ENCODE data around the gene MAPK4. TPM values are rescaled to one million over a fixed set of nuclear protein-coding genes. Genes with fewer than 3 reads are reported as not detected.

Gene MAPK4
- total and polyA plus RNA-seq, 7 donors = 0.60 to 16.1 (median 8.8) TPM; not detected in 1

- WGBS, 2 donors = 75 to 91% methylated on average over 3 of the region's 3 CpGs
- intact Hi-C loops (cut with DNase I) = no loop called here
- Histone ChIP-seq H3K4me3 (no peak overlapping the region), H3K27ac (no peak overlapping the region), H3K27me3 (no peaks in the 10 kb centered on the region), H3K9me3 (no peaks in the 10 kb centered on the region), H3K36me3 (no peaks in the 10 kb centered on the region), H3K4me1 (no peaks in the 10 kb centered on the region)
- DNase-seq = no peak
- TF ChIP-seq, protein P1, sequence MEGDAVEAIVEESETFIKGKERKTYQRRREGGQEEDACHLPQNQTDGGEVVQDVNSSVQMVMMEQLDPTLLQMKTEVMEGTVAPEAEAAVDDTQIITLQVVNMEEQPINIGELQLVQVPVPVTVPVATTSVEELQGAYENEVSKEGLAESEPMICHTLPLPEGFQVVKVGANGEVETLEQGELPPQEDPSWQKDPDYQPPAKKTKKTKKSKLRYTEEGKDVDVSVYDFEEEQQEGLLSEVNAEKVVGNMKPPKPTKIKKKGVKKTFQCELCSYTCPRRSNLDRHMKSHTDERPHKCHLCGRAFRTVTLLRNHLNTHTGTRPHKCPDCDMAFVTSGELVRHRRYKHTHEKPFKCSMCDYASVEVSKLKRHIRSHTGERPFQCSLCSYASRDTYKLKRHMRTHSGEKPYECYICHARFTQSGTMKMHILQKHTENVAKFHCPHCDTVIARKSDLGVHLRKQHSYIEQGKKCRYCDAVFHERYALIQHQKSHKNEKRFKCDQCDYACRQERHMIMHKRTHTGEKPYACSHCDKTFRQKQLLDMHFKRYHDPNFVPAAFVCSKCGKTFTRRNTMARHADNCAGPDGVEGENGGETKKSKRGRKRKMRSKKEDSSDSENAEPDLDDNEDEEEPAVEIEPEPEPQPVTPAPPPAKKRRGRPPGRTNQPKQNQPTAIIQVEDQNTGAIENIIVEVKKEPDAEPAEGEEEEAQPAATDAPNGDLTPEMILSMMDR (IDR thresholded peaks at IDR 0.05) = no peak
- TF ChIP-seq POLR2AphosphoS5 (IDR thresholded peaks at IDR 0.05) (no peak), EP300 (IDR thresholded peaks at IDR 0.05) (no peak)
These were observed 13.8 kb downstream of the MAPK4 start for GRCh38 chr18:50573679-50574078.

GRCh38 chr18:50578030-50578429 is 18.1 kb downstream of the MAPK4 start:
- no peaks in the 10 kb centered on the region for H3K4me1 ChIP-seq
- no peak overlapping the region for H3K27ac ChIP-seq
- intact Hi-C loops (cut with DNase I) = no loop called here
- TF ChIP-seq, protein P1 (IDR thresholded peaks at IDR 0.05) = no peak
- TF ChIP-seq POLR2AphosphoS5 (IDR thresholded peaks at IDR 0.05) = no peak
- no peak for TF ChIP-seq POLR2A (IDR thresholded peaks at IDR 0.05)
- no peak for TF ChIP-seq EP300 (IDR thresholded peaks at IDR 0.05)
- no peaks in the 10 kb centered on the region for H3K9me3 ChIP-seq
- no peaks in the 10 kb centered on the region for H3K36me3 ChIP-seq
- no peak for DNase-seq
- H3K27me3 ChIP-seq = no peaks in the 10 kb centered on the region
- 59 to 73% methylated on average over 6 of the region's 6 CpGs for WGBS, 2 donors
- H3K4me3 ChIP-seq = no peak overlapping the region

- H3K36me3 ChIP-seq = no peaks in the 10 kb centered on the region
- TF ChIP-seq POLR2A (IDR thresholded peaks at IDR 0.05) (no peak), EP300 (IDR thresholded peaks at IDR 0.05) (no peak), POLR2AphosphoS5 (IDR thresholded peaks at IDR 0.05) (no peak)
- TF ChIP-seq, protein P1 (IDR thresholded peaks at IDR 0.05) = no peak
- intact Hi-C loops (cut with DNase I) = no loop called here
- DNase-seq = no peak
- WGBS, 2 donors = 78% methylated on average over 3 of the region's 3 CpGs
- H3K4me3 ChIP-seq = no peak overlapping the region
- H3K27me3 ChIP-seq = no peaks in the 10 kb centered on the region
- no peak overlapping the region for H3K27ac ChIP-seq
- no peaks in the 10 kb centered on the region for H3K4me1 ChIP-seq
- H3K9me3 ChIP-seq = no peaks in the 10 kb centered on the region
These were observed 18.8 kb downstream of the MAPK4 start for GRCh38 chr18:50578651-50579050.

GRCh38 chr18:50579061-50579774 is 19.3 kb downstream of the MAPK4 start:
- no peak for TF ChIP-seq POLR2AphosphoS5 (IDR thresholded peaks at IDR 0.05)
- no peak for TF ChIP-seq EP300 (IDR thresholded peaks at IDR 0.05)
- TF ChIP-seq, protein P1 (IDR thresholded peaks at IDR 0.05) = no peak
- TF ChIP-seq POLR2A (IDR thresholded peaks at IDR 0.05) = no peak
- Histone ChIP-seq H3K36me3 (no peaks in the 10 kb centered on the region), H3K4me1 (no peaks in the 10 kb centered on the region), H3K27me3 (no peaks in the 10 kb centered on the region), H3K9me3 (no peaks in the 10 kb centered on the region), H3K27ac (no peak overlapping the region), H3K4me3 (no peak overlapping the region)
- DNase-seq = no peak
- intact Hi-C loops (cut with DNase I) = no loop called here
- WGBS, 2 donors = 81 to 83% methylated on average over 3 of the region's 3 CpGs

- H3K27me3 ChIP-seq = no peaks in the 10 kb centered on the region
- no peak for DNase-seq
- intact Hi-C loops (cut with DNase I) = no loop called here
- 89 to 92% methylated on average over 1 of the region's 1 CpG for WGBS, 2 donors
- TF ChIP-seq POLR2A (IDR thresholded peaks at IDR 0.05) = no peak
- no peak for TF ChIP-seq POLR2AphosphoS5 (IDR thresholded peaks at IDR 0.05)
- TF ChIP-seq, protein P1 (IDR thresholded peaks at IDR 0.05) = no peak
- no peak for TF ChIP-seq EP300 (IDR thresholded peaks at IDR 0.05)
- no peaks in the 10 kb centered on the region for H3K36me3 ChIP-seq
- H3K27ac ChIP-seq = no peak overlapping the region
- no peaks in the 10 kb centered on the region for H3K4me1 ChIP-seq
- H3K9me3 ChIP-seq = no peaks in the 10 kb centered on the region
- H3K4me3 ChIP-seq = no peak overlapping the region
These were observed 21.6 kb downstream of the MAPK4 start for GRCh38 chr18:50581517-50581916.

All from sigmoid colon (tissue), 7 donors.